Measurements from ENCODE around the gene ATP2B2. TPM values are rescaled to one million over a fixed set of nuclear protein-coding genes. Genes with fewer than 3 reads are reported as not detected.

Gene ATP2B2
- total RNA-seq, 4 donors from 2014 or later = 0.11 to 0.42 (median 0.15) TPM; not detected in 1

DNA sequence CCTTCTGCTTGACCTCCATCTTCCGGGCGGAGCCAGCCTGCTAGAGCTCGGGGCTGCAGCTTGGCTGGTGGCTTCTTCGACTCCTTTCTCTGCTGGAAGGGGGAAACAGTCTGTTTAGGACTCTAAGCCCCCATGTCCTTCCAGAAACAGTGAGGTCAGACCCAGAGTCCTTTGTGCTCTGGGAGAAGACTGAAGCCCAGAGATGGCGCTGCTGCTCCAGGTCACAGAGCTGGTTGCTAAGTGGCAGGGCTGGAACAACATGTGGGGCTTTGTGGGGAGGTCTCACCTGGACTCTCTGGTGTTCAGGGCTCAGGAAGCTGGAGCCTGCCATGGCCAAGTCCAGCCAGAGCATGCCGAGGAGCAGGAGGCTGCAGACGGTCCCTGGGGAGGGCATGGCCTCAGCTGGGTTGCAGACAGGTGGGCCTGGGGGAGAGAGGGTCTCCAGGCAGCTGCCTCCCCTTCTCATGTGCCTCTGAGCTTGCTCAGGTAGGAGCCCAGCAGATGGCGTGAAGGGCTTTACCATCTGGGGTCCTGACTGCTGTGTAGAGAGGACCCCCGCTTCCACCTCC, 215.5 kb downstream of the ATP2B2 start:
- H3K27me3 ChIP-seq = no peaks in the 10 kb centered on the region
- H3K4me1 ChIP-seq = no peaks in the 10 kb centered on the region
- H3K27ac ChIP-seq = no peak overlapping the region
- 82 to 83% methylated on average over 8 to 9 of the region's 9 CpGs for WGBS, 2 donors
- DNase-seq = no peak
- H3K4me3 ChIP-seq (replicated peaks in 1 of 3) = no peak overlapping the region
- H3K9me3 ChIP-seq = no peaks in the 10 kb centered on the region
- TF ChIP-seq, protein P1, sequence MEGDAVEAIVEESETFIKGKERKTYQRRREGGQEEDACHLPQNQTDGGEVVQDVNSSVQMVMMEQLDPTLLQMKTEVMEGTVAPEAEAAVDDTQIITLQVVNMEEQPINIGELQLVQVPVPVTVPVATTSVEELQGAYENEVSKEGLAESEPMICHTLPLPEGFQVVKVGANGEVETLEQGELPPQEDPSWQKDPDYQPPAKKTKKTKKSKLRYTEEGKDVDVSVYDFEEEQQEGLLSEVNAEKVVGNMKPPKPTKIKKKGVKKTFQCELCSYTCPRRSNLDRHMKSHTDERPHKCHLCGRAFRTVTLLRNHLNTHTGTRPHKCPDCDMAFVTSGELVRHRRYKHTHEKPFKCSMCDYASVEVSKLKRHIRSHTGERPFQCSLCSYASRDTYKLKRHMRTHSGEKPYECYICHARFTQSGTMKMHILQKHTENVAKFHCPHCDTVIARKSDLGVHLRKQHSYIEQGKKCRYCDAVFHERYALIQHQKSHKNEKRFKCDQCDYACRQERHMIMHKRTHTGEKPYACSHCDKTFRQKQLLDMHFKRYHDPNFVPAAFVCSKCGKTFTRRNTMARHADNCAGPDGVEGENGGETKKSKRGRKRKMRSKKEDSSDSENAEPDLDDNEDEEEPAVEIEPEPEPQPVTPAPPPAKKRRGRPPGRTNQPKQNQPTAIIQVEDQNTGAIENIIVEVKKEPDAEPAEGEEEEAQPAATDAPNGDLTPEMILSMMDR (IDR thresholded peaks at IDR 0.05) = no peak
- TF ChIP-seq POLR2A (IDR thresholded peaks at IDR 0.05) = no peak
- intact Hi-C loops (cut with DNase I) = no loop called here
- H3K36me3 ChIP-seq = no peaks in the 10 kb centered on the region

- intact Hi-C loops (cut with DNase I) = no loop called here
- no peaks in the 10 kb centered on the region for H3K27me3 ChIP-seq
- no peaks in the 10 kb centered on the region for H3K9me3 ChIP-seq
- no peaks in the 10 kb centered on the region for H3K36me3 ChIP-seq
- DNase-seq = no peak
- no peak overlapping the region for H3K4me3 ChIP-seq (replicated peaks in 1 of 3)
- peaks cover 1 to 4% of the 10 kb centered on the region in 2 donors for H3K4me1 ChIP-seq
- TF ChIP-seq, protein P1 (IDR thresholded peaks at IDR 0.05) = no peak
- no peak for TF ChIP-seq POLR2A (IDR thresholded peaks at IDR 0.05)
- no peak overlapping the region for H3K27ac ChIP-seq
- WGBS, 2 donors = 89 to 92% methylated on average over 9 of the region's 9 CpGs
Measured at GRCh38 chr3:10289077-10289476, 216.3 kb downstream of the ATP2B2 start.

DNA sequence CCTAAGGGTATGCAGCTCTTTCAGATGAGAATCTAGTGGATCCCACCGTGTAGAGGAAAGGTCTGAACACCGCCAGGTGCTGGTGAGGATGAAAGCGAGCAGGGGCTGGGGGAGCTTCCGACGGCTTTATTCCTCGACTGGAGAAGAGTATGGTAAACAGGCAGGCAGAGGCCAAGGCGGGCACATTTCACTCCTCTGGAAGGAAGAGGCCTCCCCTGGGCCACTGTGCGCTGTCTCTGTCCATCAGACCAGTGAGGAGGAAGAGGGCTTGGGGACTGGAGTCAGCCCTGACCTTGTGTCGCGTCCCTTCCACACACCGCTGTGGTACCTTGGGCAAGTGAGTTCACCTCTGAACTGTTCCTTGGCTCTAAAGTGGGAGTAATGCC, 216.8 kb downstream of the ATP2B2 start:
- intact Hi-C loops (cut with DNase I) = no loop called here
- DNase-seq = no peak
- Histone ChIP-seq H3K9me3 (no peaks in the 10 kb centered on the region), H3K27ac (no peak overlapping the region), H3K36me3 (no peaks in the 10 kb centered on the region), H3K4me1 (peaks cover 5 to 9% of the 10 kb centered on the region in 2 donors), H3K27me3 (no peaks in the 10 kb centered on the region), H3K4me3 (replicated peaks in 1 of 3) (no peak overlapping the region)
- WGBS, 2 donors = 84 to 97% methylated on average over 11 of the region's 11 CpGs
- TF ChIP-seq, protein P1 (IDR thresholded peaks at IDR 0.05) = no peak
- TF ChIP-seq POLR2A (IDR thresholded peaks at IDR 0.05) = no peak

DNA sequence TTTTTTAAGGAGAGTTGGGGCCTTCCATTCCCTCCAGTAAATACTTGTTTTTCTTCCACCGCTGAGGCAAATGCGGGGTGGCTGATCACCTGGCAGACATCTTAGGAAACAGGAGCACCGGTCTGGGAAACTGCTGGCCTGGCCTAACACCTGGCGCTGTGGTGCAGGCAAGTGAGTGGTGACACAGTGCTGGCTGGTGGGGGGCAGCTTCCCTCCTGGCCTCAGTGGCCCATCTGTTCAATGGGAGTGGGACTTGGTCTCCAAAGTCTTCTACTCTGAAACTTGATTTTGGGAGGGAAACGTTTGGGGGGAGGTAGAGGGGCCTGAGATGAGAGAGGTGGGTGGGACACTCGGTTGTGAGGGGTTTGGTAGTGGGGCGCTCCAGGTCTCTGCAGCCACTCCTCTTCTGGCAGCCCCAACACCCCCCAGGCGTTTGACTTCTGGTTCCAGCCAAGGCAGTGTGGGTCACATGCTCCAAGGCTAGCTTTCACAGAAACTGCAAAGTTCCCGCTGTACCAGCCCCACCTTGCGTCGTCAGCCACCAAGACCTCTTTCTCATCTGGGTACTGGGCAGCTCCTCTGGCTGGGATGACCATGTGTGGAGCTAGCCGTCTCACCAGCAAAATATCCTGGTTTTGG, 217.3 kb downstream of the ATP2B2 start:
- 93 to 94% methylated on average over 12 of the region's 12 CpGs for WGBS, 2 donors
- Histone ChIP-seq H3K36me3 (no peaks in the 10 kb centered on the region), H3K27ac (no peak overlapping the region), H3K9me3 (no peaks in the 10 kb centered on the region), H3K4me1 (peaks cover 5 to 15% of the 10 kb centered on the region in 2 donors), H3K4me3 (replicated peaks in 1 of 3) (no peak overlapping the region), H3K27me3 (no peaks in the 10 kb centered on the region)
- TF ChIP-seq, protein P1 (IDR thresholded peaks at IDR 0.05) = no peak
- TF ChIP-seq POLR2A (IDR thresholded peaks at IDR 0.05) = no peak
- intact Hi-C loops (cut with DNase I) = no loop called here
- DNase-seq = no peak

DNA sequence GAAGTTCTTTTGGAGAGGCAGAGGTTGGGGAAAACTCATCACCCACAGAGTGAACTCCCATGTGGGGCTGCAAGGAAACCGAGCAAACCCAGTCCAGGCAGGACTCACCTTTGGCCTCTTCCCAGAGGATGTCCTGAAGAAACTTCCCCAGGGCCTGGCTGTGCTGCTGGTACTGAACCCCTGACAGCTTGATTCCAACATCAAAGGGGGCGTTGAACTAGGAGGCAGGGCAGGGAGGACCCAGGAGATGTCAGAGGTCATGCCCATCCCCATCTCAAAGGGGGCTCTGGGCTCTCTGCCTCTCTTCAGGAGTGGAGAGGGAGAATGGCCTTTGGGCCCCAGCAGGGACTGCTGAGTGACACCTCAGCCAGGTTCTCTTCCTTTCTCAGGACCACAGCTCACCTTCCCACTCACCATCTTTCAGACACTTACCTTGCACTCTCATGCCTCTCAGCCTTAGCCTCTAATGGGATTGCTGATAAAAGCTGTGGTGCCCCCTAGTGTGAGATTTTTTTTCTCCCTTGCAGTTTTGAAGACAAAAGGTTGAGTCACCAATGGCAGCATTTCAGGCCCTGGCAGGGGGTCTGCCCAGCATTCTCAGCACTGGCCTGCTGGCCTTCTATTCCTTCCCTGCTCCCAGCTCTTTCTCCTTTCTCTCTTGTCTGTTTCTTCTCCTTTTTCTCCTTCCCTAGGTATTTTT, 218.6 kb downstream of the ATP2B2 start:
- WGBS, 2 donors = 60 to 86% methylated on average over 2 of the region's 2 CpGs
- intact Hi-C loops (cut with DNase I) = no loop called here
- H3K27ac ChIP-seq = no peak overlapping the region
- H3K9me3 ChIP-seq = no peaks in the 10 kb centered on the region
- DNase-seq = peak; percentile 22 to 39
- no peaks in the 10 kb centered on the region for H3K27me3 ChIP-seq
- no peaks in the 10 kb centered on the region for H3K36me3 ChIP-seq
- H3K4me3 ChIP-seq (replicated peaks in 1 of 3) = no peak overlapping the region
- no peak for TF ChIP-seq POLR2A (IDR thresholded peaks at IDR 0.05)
- TF ChIP-seq, protein P1 (IDR thresholded peaks at IDR 0.05) = peak in 2 of 6 experiments; percentile 15 to 31
- H3K4me1 ChIP-seq = peaks cover 13 to 15% of the 10 kb centered on the region in 2 donors

Data from thyroid gland (tissue), 4 donors.